BE2C (cell line): Measurements from ENCODE around the gene AGBL1.

Source experiments
- DNase-seq: peaks from one replicate; pipeline ENCODE4 v3.0.0-alpha.2; 2020
- H3K27me3 ChIP-seq: fragments of 250-450 bp; sonication (Bioruptor Pico); 2 replicates; pipeline ENCODE4 v1.5.1; 2020; ENCODE audit warnings: mild to moderate bottlenecking
- H3K36me3 ChIP-seq: fragments of 250-450 bp; sonication (Bioruptor Pico); 2 replicates; pipeline ENCODE4 v1.5.1; 2020; ENCODE audit warnings: mild to moderate bottlenecking
- H3K4me1 ChIP-seq: fragments of 250-450 bp; sonication (Bioruptor Pico); 2 replicates; pipeline ENCODE4 v1.5.1; 2020
- H3K4me3 ChIP-seq: 2 replicates; pipeline ENCODE4 v1.5.1; 2011; ENCODE audit warnings: low read depth, low read length
- H3K9me3 ChIP-seq: fragments of 250-450 bp; sonication (Bioruptor Pico); 2 replicates; pipeline ENCODE4 v1.5.1; 2020
- CTCF ChIP-seq: IDR thresholded peaks from 2 replicates; pipeline ENCODE4 v1.5.1; 2012; ENCODE audit warnings: mild to moderate bottlenecking, low read depth, low read length

The AGBL1 gene

GRCh38 chr15:86316726-86317383, 237.2 kb downstream of the AGBL1 start:
- DNase-seq = no peak

GRCh38 chr15:86317384-86317740, 237.7 kb downstream of the AGBL1 start:
- Histone ChIP-seq H3K4me3 (no peak overlapping the region), H3K36me3 (no peaks in the 10 kb centered on the region), H3K4me1 (no peaks in the 10 kb centered on the region), H3K9me3 (no peaks in the 10 kb centered on the region), H3K27me3 (no peaks in the 10 kb centered on the region; the same call in 1 of the 2 replicates)
- TF ChIP-seq CTCF = no peak
- no peak for DNase-seq

More at GRCh38 chr15:86316726-86317383, 237.2 kb downstream of the AGBL1 start:
- no peak for TF ChIP-seq CTCF
- Histone ChIP-seq H3K4me1 (no peaks in the 10 kb centered on the region), H3K9me3 (no peaks in the 10 kb centered on the region), H3K27me3 (no peaks in the 10 kb centered on the region; the same call in 1 of the 2 replicates), H3K36me3 (no peaks in the 10 kb centered on the region), H3K4me3 (no peak overlapping the region)

GRCh38 chr15:86322629-86323028, 243.0 kb downstream of the AGBL1 start:
- Histone ChIP-seq H3K27me3 (no peaks in the 10 kb centered on the region), H3K4me3 (no peak overlapping the region), H3K36me3 (no peaks in the 10 kb centered on the region), H3K9me3 (no peaks in the 10 kb centered on the region), H3K4me1 (no peaks in the 10 kb centered on the region)
- no peak for TF ChIP-seq CTCF
- no peak for DNase-seq

- Histone ChIP-seq H3K36me3 (no peaks in the 10 kb centered on the region), H3K4me3 (no peak overlapping the region)
Observed at GRCh38 chr15:86327230-86327865, 247.7 kb downstream of the AGBL1 start.

GRCh38 chr15:86328658-86329057, 249.0 kb downstream of the AGBL1 start:
- Histone ChIP-seq H3K9me3 (no peaks in the 10 kb centered on the region), H3K36me3 (no peaks in the 10 kb centered on the region), H3K4me1 (no peaks in the 10 kb centered on the region), H3K4me3 (no peak overlapping the region), H3K27me3 (no peaks in the 10 kb centered on the region)
- no peak for TF ChIP-seq CTCF
- DNase-seq = no peak

More at GRCh38 chr15:86327230-86327865, 247.7 kb downstream of the AGBL1 start:
- no peaks in the 10 kb centered on the region for H3K4me1 ChIP-seq
- H3K9me3 ChIP-seq = no peaks in the 10 kb centered on the region
- DNase-seq = no peak
- H3K27me3 ChIP-seq = no peaks in the 10 kb centered on the region
- no peak for TF ChIP-seq CTCF

- no peak for DNase-seq
- no peak for TF ChIP-seq CTCF
Observed at GRCh38 chr15:86329311-86330013, 249.8 kb downstream of the AGBL1 start.

More at GRCh38 chr15:86329311-86330013, 249.8 kb downstream of the AGBL1 start:
- no peaks in the 10 kb centered on the region for H3K36me3 ChIP-seq
- no peaks in the 10 kb centered on the region for H3K27me3 ChIP-seq
- H3K4me1 ChIP-seq = no peaks in the 10 kb centered on the region
- no peaks in the 10 kb centered on the region for H3K9me3 ChIP-seq
- H3K4me3 ChIP-seq = no peak overlapping the region
